Kidney epithelial cell (primary cell): ENCODE results near the gene HS6ST1. TPM values are rescaled to one million over a fixed set of nuclear protein-coding genes. Genes with fewer than 3 reads are reported as not detected.

Source experiments
- DNase-seq: peaks from one replicate; pipeline ENCODE4 v3.0.0-alpha.2; 2010; ENCODE audit warnings: low read depth
- H3K27me3 ChIP-seq: 2 replicates; pipeline ENCODE4 v1.6.0; 2011; ENCODE audit warnings: low read length; ENCODE audit not compliant: control insufficient read depth, insufficient read depth
- H3K36me3 ChIP-seq: 2 replicates; pipeline ENCODE4 v1.5.1; 2011; ENCODE audit warnings: low read length; ENCODE audit not compliant: control insufficient read depth, insufficient read depth
- H3K4me3 ChIP-seq: 2 replicates; pipeline ENCODE4 v1.5.1; 2011; ENCODE audit warnings: low read depth, mild to moderate bottlenecking, control low read depth, low read length
- CTCF ChIP-seq: IDR thresholded peaks from 2 replicates; pipeline ENCODE4 v1.5.1; 2011; ENCODE audit warnings: mild to moderate bottlenecking, moderate library complexity, low read length, control low read depth, inconsistent platforms; ENCODE audit not compliant: insufficient read depth, poor library complexity, severe bottlenecking
- total RNA-seq: library from RNA; depleted of rRNA; stranded (reverse); fragments of >200 nt; gene quantifications from 2 replicates; pipeline ENCODE4 v1.2.3, GENCODE V29; 2015

Gene HS6ST1
- total RNA-seq, 1 donor from 2014 or later: 34.4 TPM

GRCh38 chr2:128237911-128238697, 80.6 kb downstream of the HS6ST1 start:
- DNase-seq: no peak
- H3K36me3 ChIP-seq: no peaks in the 10 kb centered on the region
- TF ChIP-seq CTCF: no peak
- H3K4me3 ChIP-seq: no peak overlapping the region
- no peaks in the 10 kb centered on the region for H3K27me3 ChIP-seq

- no peaks in the 10 kb centered on the region for H3K36me3 ChIP-seq
- no peak for DNase-seq
These were observed 81.6 kb downstream of the HS6ST1 start for GRCh38 chr2:128237081-128237534.

GRCh38 chr2:128236491-128237035, 82.1 kb downstream of the HS6ST1 start:
- TF ChIP-seq CTCF: no peak
- Histone ChIP-seq H3K4me3 (no peak overlapping the region), H3K36me3 (no peaks in the 10 kb centered on the region), H3K27me3 (no peaks in the 10 kb centered on the region)
- peak; percentile 16 for DNase-seq

More at GRCh38 chr2:128237081-128237534, 81.6 kb downstream of the HS6ST1 start:
- Histone ChIP-seq H3K4me3 (no peak overlapping the region), H3K27me3 (no peaks in the 10 kb centered on the region)
- no peak for TF ChIP-seq CTCF

GRCh38 chr2:128235581-128235980, 83.1 kb downstream of the HS6ST1 start:
- no peak for TF ChIP-seq CTCF
- Histone ChIP-seq H3K27me3 (no peaks in the 10 kb centered on the region), H3K4me3 (no peak overlapping the region), H3K36me3 (no peaks in the 10 kb centered on the region)
- DNase-seq: no peak

- TF ChIP-seq CTCF: no peak
- Histone ChIP-seq H3K27me3 (no peaks in the 10 kb centered on the region), H3K4me3 (no peak overlapping the region), H3K36me3 (no peaks in the 10 kb centered on the region)
- no peak for DNase-seq
These were observed 84.1 kb downstream of the HS6ST1 start for GRCh38 chr2:128234613-128235012.

GRCh38 chr2:128233790-128234395, 84.8 kb downstream of the HS6ST1 start:
- DNase-seq: no peak
- Histone ChIP-seq H3K36me3 (no peaks in the 10 kb centered on the region), H3K27me3 (no peaks in the 10 kb centered on the region), H3K4me3 (no peak overlapping the region)
- no peak for TF ChIP-seq CTCF
